Urinary bladder (tissue), 4 donors: ENCODE measurements around the gene ABCC5. TPM values are rescaled to one million over a fixed set of nuclear protein-coding genes. Genes with fewer than 3 reads are reported as not detected.
"Not testable (repeated sequence)": the region's sequence is repeated elsewhere in the genome, so short reads cannot be mapped to it uniquely, and the experiment has no call there.

Source experiments
- DNase-seq: peaks from one replicate; pipeline ENCODE4 v3.0.0-alpha.2; 2015; ENCODE audit errors: extremely low spot score
- H3K27ac ChIP-seq: one replicate; pipeline ENCODE4 v1.5.1; 2013; ENCODE audit warnings: low read depth, mild to moderate bottlenecking, moderate library complexity
- H3K36me3 ChIP-seq: one replicate; pipeline ENCODE4 v1.6.1; 2013; ENCODE audit warnings: mild to moderate bottlenecking, moderate library complexity; ENCODE audit not compliant: insufficient read depth
- H3K4me1 ChIP-seq: one replicate; pipeline ENCODE4 v1.6.1; 2013; ENCODE audit warnings: mild to moderate bottlenecking, moderate library complexity; ENCODE audit not compliant: insufficient read depth
- H3K4me3 ChIP-seq: one replicate; pipeline ENCODE4 v1.5.1; 2013; ENCODE audit warnings: low read depth, low read length
- WGBS: extraction: QIAGEN DNeasy Blood & Tissue Kit; methylation state at CpG from one replicate; pipeline ENCODE4 v1.1.7; 2013; 5-methylcytosine and 5-hydroxymethylcytosine counted together
- polyA plus RNA-seq: library from polyadenylated mRNA; stranded (reverse); fragments of 200-250 nt; gene quantifications from one replicate; pipeline ENCODE4 v1.2.3, GENCODE V29; 2013
- total RNA-seq: library from RNA; depleted of rRNA; stranded (reverse); fragments of >200 nt; gene quantifications from one replicate; pipeline ENCODE4 v1.2.3, GENCODE V29; 2014
- donor health status: healthy with polysubstance abuse.
- donor health status: healthy.

Gene ABCC5
- total RNA-seq (47.5 TPM), polyA plus RNA-seq (22.3 TPM)

GRCh38 chr3:184017672-184018423, at the start of gene ABCC5:
TSS of gene ABCC5 (minus strand) at chr3:184017884. CDS start at chr3:184014392, 3,492 bp downstream.
- DNase-seq: peak; percentile 87
- WGBS: under 1% methylated on average over 55 of the region's 55 CpGs
- Histone ChIP-seq H3K4me3 (peak within 1 kb of the TSS; percentile 85), H3K27ac (peak within 1 kb of the TSS; percentile 53), H3K4me1 (no peaks in the 10 kb centered on the region), H3K36me3 (no peaks in the 10 kb centered on the region)

DNA sequence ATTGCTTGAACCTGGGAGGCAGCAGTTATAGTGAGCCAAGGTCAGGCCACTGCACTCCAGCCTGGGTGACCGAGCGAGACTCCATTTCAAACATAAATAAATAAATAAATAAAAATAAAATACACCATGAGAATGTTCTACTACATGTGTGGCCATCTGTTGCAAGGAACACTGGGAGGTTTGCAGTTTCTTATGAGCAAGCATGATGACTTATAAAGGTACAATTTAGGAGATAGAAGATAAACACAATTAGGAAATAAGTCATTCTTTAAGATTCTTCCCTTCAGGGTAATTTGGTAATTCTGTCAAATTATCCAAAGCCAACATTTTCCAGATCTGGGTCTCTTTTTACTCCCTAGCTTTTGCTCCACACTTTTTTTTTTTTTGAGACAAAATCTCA, 48.5 kb upstream of the ABCC5 start:
- WGBS: 80% methylated on average over 2 of the region's 2 CpGs
- Histone ChIP-seq H3K4me1 (no peaks in the 10 kb centered on the region), H3K27ac (no peak overlapping the region), H3K36me3 (no peaks in the 10 kb centered on the region), H3K4me3 (no peak overlapping the region)
- DNase-seq: no peak

GRCh38 chr3:184062637-184063036, 45.0 kb upstream of the ABCC5 start:
- H3K36me3 ChIP-seq: no peaks in the 10 kb centered on the region
- DNase-seq: no peak
- H3K4me1 ChIP-seq: no peaks in the 10 kb centered on the region
- no peak overlapping the region for H3K4me3 ChIP-seq
- H3K27ac ChIP-seq: no peak overlapping the region

- 52% methylated on average over 7 of the region's 7 CpGs for WGBS
- no peak overlapping the region for H3K4me3 ChIP-seq
- H3K36me3 ChIP-seq: no peaks in the 10 kb centered on the region
- no peak for DNase-seq
- no peaks in the 10 kb centered on the region for H3K4me1 ChIP-seq
- no peak overlapping the region for H3K27ac ChIP-seq
Measured at GRCh38 chr3:184059424-184059823, 41.7 kb upstream of the ABCC5 start.

- DNase-seq: no peak
- Histone ChIP-seq H3K4me3 (no peak overlapping the region), H3K27ac (no peak overlapping the region), H3K4me1 (no peaks in the 10 kb centered on the region), H3K36me3 (no peaks in the 10 kb centered on the region)
- 52% methylated on average over 9 of the region's 9 CpGs for WGBS
Measured at GRCh38 chr3:184058029-184058428, 40.3 kb upstream of the ABCC5 start.

DNA sequence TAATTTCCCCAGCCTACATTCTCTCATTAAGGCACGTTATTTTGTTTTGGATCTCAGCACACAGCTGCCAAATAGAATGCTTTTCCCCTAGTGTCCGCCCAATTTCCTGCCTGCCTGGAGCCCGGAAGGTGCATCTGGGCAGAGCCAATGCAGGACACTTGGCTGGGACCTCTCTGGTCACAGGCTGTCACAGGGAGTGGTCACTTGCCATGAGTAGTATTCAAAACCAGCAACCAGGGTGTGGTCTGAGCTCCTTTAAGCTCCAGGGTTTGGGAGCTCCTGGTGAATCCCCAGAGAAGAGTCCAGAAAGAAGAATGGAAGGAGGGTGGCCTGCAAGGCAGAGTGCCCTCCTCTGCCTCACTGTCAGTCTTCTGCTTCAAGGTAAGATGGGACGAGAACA, 35.1 kb upstream of the ABCC5 start, which contains the start of gene HTR3C:
Gene HTR3C, plus strand, starts transcription at position 281 of the 400 bp plus-strand sequence. Its CDS starts 34 bp downstream, at position 315.
- 67% methylated on average over 4 of the region's 4 CpGs for WGBS
- no peaks in the 10 kb centered on the region for H3K36me3 ChIP-seq
- H3K4me1 ChIP-seq: no peaks in the 10 kb centered on the region
- no peak within 1 kb of the TSS for H3K4me3 ChIP-seq
- no peak for DNase-seq
- H3K27ac ChIP-seq: no peak within 1 kb of the TSS

GRCh38 chr3:184050217-184050847, 32.6 kb upstream of the ABCC5 start:
- H3K36me3 ChIP-seq: no peaks in the 10 kb centered on the region
- H3K4me3 ChIP-seq: no peak overlapping the region
- H3K27ac ChIP-seq: no peak overlapping the region
- no peaks in the 10 kb centered on the region for H3K4me1 ChIP-seq
- DNase-seq: no peak
- WGBS: 87% methylated on average over 7 of the region's 7 CpGs

DNA sequence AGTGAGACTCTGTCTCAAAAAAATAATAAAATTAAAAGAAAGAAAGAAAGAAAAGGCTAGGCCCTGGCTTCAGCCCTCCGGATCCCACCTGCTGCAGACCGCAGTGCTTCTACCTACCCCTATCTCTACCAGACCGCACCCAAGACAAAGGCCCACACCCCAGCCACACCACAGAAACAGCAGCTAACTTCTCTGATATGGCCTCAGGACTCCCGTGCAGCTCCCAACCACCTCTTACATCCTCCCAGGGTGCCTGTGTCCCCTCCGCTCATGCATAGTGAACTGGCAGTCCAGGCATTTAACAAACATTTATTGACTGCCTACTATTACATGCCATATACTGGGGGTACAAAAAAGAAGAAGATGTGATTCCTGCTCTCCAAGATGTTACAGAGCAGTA, 28.3 kb upstream of the ABCC5 start:
- 94% methylated on average over 5 of the region's 5 CpGs for WGBS

DNA sequence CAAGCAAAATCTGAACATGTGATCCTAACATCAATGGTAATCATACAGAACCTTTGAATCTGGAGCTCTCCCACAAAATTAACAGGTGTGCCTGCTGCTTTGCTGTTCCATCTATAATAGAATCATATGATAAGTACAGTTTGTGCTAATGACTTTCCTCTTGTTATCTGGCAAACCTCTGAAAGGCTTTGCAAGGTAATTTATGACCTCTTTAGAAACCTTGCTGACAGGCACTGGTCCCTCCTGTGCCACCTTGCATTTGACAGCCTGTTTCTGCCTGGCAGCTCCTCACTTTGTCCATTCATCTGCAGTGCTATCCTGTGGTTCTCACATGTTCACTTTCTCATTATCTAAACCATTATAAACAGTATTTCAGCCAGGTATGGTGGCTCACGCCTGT, 24.9 kb upstream of the ABCC5 start:
- Histone ChIP-seq H3K36me3 (no peaks in the 10 kb centered on the region), H3K4me1 (no peaks in the 10 kb centered on the region), H3K4me3 (no peak overlapping the region), H3K27ac (no peak overlapping the region)
- DNase-seq: no peak
- 81% methylated on average over 1 of the region's 1 CpG for WGBS

More for the DNA sequence above, 28.3 kb upstream of the ABCC5 start:
- no peaks in the 10 kb centered on the region for H3K36me3 ChIP-seq
- H3K4me1 ChIP-seq: no peaks in the 10 kb centered on the region
- no peak overlapping the region for H3K27ac ChIP-seq
- no peak overlapping the region for H3K4me3 ChIP-seq
- DNase-seq: no peak

DNA sequence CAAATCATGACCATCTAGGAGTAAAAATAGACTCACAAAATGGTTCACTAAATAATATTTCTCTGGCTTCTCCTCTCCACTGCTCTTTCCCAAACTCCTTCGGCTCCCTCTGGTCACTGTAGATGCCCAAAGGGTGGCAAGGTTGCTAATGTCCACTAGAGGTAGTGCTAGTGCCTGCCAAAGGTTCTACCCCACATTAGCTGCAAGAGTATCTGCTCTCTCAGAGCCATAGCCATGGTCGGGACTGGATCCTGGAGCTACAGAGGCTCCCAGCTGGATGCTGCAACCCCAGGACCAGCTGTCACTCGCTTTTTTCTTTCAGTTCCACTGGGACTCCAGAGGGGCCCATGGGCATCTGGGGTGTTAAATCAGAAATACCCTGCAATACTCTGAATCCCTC, 22.3 kb upstream of the ABCC5 start:
- DNase-seq: no peak
- no peak overlapping the region for H3K27ac ChIP-seq

DNA sequence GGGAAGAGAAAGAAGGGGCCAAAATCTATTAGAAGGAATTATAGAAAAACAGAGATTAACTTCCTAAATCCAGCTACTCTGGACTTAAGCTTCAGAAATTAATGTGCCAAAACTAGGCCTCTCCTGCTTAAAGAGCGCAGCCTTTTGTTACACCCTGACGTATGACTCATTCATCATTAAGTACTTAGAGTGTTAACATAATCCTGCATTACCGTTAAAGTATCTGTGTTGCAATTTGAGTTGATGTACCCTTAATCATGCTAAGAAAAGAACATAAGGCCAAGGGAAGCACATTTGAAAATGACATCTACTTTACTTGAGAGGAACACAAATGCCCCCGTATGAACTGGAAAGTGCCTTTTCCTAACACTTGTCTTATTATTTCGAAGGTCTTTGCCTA, 21.7 kb upstream of the ABCC5 start:
- no peak for DNase-seq
- Histone ChIP-seq H3K4me1 (no peaks in the 10 kb centered on the region), H3K36me3 (no peaks in the 10 kb centered on the region), H3K27ac (no peak overlapping the region), H3K4me3 (no peak overlapping the region)
- 74% methylated on average over 5 of the region's 5 CpGs for WGBS

More for the DNA sequence above, 22.3 kb upstream of the ABCC5 start:
- 36% methylated on average over 3 of the region's 3 CpGs for WGBS
- Histone ChIP-seq H3K4me3 (no peak overlapping the region), H3K36me3 (no peaks in the 10 kb centered on the region), H3K4me1 (no peaks in the 10 kb centered on the region)

GRCh38 chr3:184038307-184038706, 20.6 kb upstream of the ABCC5 start:
- not testable (repeated sequence) for H3K27ac ChIP-seq, H3K4me1 ChIP-seq, H3K4me3 ChIP-seq, DNase-seq, H3K36me3 ChIP-seq
- 82% methylated on average over 9 of the region's 9 CpGs for WGBS

- no peaks in the 10 kb centered on the region for H3K4me1 ChIP-seq
- DNase-seq: no peak
- no peaks in the 10 kb centered on the region for H3K36me3 ChIP-seq
- no peak overlapping the region for H3K27ac ChIP-seq
- 75% methylated on average over 7 of the region's 7 CpGs for WGBS
- no peak overlapping the region for H3K4me3 ChIP-seq
Measured at GRCh38 chr3:184037816-184038215, 20.1 kb upstream of the ABCC5 start.

GRCh38 chr3:184031187-184031792, 13.6 kb upstream of the ABCC5 start, which contains the start of gene HTR3D:
TSS of gene HTR3D (plus strand) at chr3:184031742. CDS start at chr3:184031742, 0 bp downstream.
- no peaks in the 10 kb centered on the region for H3K4me1 ChIP-seq
- H3K27ac ChIP-seq: no peak within 1 kb of the TSS
- no peak within 1 kb of the TSS for H3K4me3 ChIP-seq
- 65% methylated on average over 4 of the region's 4 CpGs for WGBS
- no peak for DNase-seq
- no peaks in the 10 kb centered on the region for H3K36me3 ChIP-seq
